Urinary bladder (tissue), 4 donors: Measurements from ENCODE around the gene CCP110. TPM values are rescaled to one million over a fixed set of nuclear protein-coding genes. Genes with fewer than 3 reads are reported as not detected.

ENCODE experiments used
- DNase-seq: peaks from one replicate; pipeline ENCODE4 v3.0.0-alpha.2; 2015; ENCODE audit errors: extremely low spot score
- H3K27ac ChIP-seq: one replicate; pipeline ENCODE4 v1.5.1; 2013; ENCODE audit warnings: low read depth, mild to moderate bottlenecking, moderate library complexity
- H3K36me3 ChIP-seq: one replicate; pipeline ENCODE4 v1.6.1; 2013; ENCODE audit warnings: mild to moderate bottlenecking, moderate library complexity; ENCODE audit not compliant: insufficient read depth
- H3K4me1 ChIP-seq: one replicate; pipeline ENCODE4 v1.6.1; 2013; ENCODE audit warnings: mild to moderate bottlenecking, moderate library complexity; ENCODE audit not compliant: insufficient read depth
- H3K4me3 ChIP-seq: one replicate; pipeline ENCODE4 v1.5.1; 2013; ENCODE audit warnings: low read depth, low read length
- WGBS: extraction: QIAGEN DNeasy Blood & Tissue Kit; methylation state at CpG from one replicate; pipeline ENCODE4 v1.1.7; 2013; 5-methylcytosine and 5-hydroxymethylcytosine counted together
- polyA plus RNA-seq: library from polyadenylated mRNA; stranded (reverse); fragments of 200-250 nt; gene quantifications from one replicate; pipeline ENCODE4 v1.2.3, GENCODE V29; 2013
- total RNA-seq: library from RNA; depleted of rRNA; stranded (reverse); fragments of >200 nt; gene quantifications from one replicate; pipeline ENCODE4 v1.2.3, GENCODE V29; 2014
- donor health status: healthy with polysubstance abuse.
- donor health status: healthy.

Gene CCP110
- total and polyA plus RNA-seq, 2 donors = 9.6 to 61.5 TPM

DNA sequence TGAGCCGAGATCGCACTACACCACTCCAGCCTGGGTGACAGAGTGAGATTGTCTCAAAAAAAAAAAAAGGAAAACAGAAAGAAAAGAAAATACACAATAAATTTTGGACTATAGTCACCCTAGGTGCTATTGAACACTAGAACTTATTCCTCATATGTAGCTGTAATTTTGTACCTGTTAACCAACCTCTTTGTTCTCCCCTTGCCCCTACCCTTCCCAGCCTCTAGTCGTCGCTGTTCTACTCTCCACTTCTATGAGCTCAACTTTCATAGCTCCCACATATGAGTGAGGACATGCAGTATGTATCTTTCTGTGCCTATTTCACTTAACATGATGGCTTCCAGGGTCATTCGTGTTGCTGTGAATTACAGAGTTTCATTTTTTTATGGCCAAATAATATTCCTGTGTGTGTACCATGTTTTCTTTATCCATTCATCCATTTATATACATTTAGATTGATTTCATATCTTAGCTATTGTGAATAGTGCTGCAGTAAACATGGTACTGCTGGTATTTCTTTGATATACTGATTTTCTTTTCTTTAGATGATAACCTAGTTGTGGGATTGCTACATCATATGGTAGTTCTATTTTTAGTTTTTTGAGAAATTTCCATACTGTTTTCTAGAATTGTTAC is 60.0 kb downstream of the CCP110 start:
- Histone ChIP-seq H3K27ac (no peak overlapping the region), H3K4me1 (no peaks in the 10 kb centered on the region), H3K4me3 (no peak overlapping the region), H3K36me3 (peaks cover 6% of the 10 kb centered on the region)
- WGBS = 57% methylated on average over 5 of the region's 5 CpGs
- no peak for DNase-seq

DNA sequence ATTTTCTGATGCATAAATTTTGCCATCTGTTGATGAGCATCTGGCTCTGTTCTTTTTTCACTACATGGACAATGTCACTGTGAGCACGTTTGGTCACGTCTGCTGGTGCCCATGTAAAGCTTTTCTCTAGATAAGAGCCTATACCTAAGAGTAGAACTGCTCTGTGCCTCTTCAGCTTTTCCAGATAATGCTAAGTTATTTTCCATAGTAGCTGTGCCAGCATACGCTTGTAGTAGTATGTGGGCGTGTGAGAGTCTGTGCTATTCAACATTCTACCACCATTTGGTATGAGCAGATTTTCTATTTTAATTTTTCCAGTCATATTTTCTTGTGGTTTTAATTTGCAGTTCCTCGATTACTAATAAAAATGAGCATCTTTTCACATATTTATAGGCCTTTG is 64.9 kb downstream of the CCP110 start:
- H3K36me3 ChIP-seq = no peaks in the 10 kb centered on the region
- H3K4me1 ChIP-seq = no peaks in the 10 kb centered on the region
- no peak for DNase-seq
- no peak overlapping the region for H3K27ac ChIP-seq
- 52% methylated on average over 5 of the region's 5 CpGs for WGBS
- H3K4me3 ChIP-seq = no peak overlapping the region

DNA sequence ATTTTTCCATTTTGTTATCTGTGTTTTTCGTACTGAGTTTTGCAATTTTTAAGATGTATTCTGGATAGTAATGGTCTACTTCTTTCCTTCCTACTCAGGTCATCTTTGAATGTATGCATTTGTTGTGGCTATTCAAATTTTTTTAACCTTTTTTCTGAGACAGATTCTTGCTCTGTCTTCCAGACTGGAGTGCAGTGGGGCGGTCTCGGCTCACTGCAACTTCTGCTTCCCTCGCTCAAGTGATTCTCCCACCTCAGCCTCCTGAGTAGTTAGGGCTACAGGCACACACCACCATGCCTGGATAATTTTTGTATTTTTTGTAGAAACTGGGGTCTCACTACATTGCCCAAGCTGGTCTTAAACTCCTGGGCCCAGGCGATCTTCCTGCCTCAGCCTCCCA is 65.4 kb downstream of the CCP110 start:
- DNase-seq = no peak
- no peak overlapping the region for H3K4me3 ChIP-seq
- H3K27ac ChIP-seq = peak overlapping the region; percentile 3
- H3K4me1 ChIP-seq = no peaks in the 10 kb centered on the region
- no peaks in the 10 kb centered on the region for H3K36me3 ChIP-seq
- WGBS = 82% methylated on average over 5 of the region's 5 CpGs

DNA sequence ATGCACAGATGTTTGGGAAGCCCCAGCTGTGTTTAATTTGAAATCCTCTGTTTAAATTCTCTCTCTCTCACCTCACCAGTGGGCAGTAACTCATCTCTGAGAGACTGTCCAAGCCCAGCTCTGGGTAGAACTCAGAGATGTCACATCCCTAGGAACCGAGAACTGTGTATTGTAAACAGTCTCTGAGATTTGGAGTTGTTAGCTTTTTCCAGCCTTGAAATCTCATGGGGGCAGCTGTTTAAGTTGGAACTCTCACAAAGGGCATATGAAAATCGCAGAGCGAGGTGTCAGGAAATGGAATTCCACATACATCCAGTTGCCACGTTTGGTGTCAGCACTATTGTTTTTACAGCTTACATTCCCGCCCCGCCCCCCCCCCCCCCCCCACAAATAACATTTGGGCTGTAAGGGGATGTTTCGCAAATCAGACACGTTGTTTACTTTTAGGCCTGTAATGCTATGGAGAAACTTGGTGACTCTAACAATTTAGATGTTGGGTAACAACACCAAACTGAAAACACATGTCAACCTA is 66.1 kb downstream of the CCP110 start:
- 20% methylated on average over 8 of the region's 8 CpGs for WGBS
- DNase-seq = peak; percentile 36
- no peak overlapping the region for H3K27ac ChIP-seq
- no peaks in the 10 kb centered on the region for H3K4me1 ChIP-seq
- H3K36me3 ChIP-seq = no peaks in the 10 kb centered on the region
- no peak overlapping the region for H3K4me3 ChIP-seq

DNA sequence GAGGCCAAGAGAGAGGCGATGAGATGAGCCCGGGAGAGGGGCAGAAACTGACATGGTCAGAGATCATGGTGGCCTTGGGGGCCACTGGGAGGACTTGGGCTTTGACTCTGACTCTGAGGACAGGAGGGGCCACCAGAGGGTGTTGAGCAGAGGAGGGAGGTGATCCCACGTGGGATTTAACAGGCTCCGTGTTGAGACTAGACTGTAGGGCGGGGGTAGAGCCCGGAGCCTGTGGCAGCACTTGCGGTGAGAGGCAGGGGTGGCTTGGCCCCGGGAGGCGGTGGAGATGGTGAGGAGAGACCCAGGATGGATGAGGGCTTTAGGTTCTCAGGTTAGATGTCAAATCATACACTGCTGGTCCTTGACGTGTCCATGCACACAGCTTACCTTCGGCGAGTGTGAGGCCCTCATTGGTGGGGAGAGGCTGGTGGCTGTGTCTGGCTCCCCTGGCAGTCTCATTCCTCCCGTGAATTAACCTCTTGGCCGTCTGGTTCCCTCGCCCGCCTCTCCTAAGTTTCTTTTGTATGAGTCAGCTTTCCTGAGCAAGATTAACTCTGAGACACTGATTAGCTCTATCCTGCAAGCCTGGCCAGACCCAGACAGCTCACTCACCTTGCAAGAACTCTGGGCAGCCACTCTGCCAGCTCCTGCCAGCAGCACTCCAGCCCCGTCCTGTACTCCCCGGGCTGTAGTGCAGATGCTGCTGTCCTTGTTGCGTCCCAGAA is 71.5 kb downstream of the CCP110 start:
- no peak overlapping the region for H3K4me3 ChIP-seq
- no peaks in the 10 kb centered on the region for H3K4me1 ChIP-seq
- H3K36me3 ChIP-seq = no peaks in the 10 kb centered on the region
- WGBS = 55% methylated on average over 19 of the region's 19 CpGs
- H3K27ac ChIP-seq = no peak overlapping the region
- no peak for DNase-seq

DNA sequence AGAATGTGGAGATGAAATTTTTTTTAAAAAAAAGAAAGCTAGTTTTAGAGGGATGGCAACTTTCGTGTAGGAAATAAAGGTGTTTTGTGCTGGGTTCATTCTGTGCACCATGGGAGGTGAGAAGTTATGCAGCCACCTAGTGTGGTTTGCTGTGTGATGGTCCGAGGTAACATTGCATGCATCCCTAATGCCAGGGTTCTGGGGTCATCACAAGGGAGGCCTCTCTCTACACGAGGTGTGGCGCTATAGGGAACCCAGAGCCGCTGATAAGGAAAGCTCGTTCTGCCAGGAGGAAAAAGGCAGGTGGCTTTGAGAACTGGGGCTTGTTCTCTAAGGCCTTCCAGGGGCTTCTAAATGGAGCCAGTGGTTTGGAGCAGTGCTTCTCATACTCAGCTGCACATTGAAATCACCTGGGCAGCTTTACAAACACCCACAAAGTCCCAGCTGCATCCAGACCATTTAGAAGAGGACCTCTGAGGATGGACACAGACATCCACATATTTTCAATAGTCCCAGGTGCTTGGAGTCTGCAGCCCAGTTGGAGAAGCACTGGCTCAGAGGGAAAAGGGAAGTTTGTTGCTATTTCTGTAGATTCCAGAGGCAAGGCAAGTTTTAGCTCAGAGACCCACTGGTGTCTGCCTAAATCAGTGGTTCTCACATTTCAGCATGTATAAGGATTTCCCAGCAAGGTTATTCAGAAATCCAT is 75.2 kb downstream of the CCP110 start:
- H3K36me3 ChIP-seq = no peaks in the 10 kb centered on the region
- WGBS = 72% methylated on average over 6 of the region's 6 CpGs
- DNase-seq = no peak
- no peak overlapping the region for H3K4me3 ChIP-seq
- H3K27ac ChIP-seq = no peak overlapping the region
- H3K4me1 ChIP-seq = no peaks in the 10 kb centered on the region

DNA sequence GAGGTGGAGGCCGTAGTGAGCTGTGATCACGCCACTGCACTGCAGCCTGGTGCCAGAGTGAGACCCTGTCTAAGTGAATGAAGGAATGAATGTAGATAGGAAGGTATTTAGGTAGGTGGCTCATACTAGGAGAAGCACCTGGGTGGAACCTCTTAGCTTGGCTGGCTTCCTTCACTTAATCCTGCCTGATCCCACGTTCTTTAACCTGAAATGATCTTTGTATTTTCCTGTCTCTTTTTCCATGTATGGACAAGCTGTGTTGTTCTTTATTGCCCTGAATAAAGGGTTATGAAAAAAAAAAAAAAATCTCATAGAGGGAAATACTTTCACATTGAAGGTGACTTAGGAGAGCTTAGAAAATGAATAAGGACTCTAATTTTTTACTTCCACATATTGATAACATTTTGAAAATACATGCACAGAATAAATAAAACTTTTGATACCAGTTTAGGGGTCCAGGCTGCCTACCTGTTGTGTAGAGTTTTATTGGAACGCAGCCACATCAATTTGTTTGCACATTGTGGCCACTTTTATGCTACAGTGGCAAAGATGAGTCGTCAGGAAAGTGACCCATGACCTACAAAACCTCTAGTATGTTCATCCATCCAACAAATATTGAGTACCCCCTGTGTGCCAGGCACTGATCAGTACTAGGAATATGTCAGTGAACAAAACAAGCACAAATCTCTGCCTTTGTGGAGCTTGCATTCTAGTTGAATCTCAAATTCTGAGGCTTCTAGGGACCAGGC is 76.4 kb downstream of the CCP110 start:
- Histone ChIP-seq H3K4me1 (no peaks in the 10 kb centered on the region), H3K27ac (no peak overlapping the region), H3K36me3 (no peaks in the 10 kb centered on the region), H3K4me3 (no peak overlapping the region)
- no peak for DNase-seq
- WGBS = 79% methylated on average over 5 of the region's 5 CpGs

DNA sequence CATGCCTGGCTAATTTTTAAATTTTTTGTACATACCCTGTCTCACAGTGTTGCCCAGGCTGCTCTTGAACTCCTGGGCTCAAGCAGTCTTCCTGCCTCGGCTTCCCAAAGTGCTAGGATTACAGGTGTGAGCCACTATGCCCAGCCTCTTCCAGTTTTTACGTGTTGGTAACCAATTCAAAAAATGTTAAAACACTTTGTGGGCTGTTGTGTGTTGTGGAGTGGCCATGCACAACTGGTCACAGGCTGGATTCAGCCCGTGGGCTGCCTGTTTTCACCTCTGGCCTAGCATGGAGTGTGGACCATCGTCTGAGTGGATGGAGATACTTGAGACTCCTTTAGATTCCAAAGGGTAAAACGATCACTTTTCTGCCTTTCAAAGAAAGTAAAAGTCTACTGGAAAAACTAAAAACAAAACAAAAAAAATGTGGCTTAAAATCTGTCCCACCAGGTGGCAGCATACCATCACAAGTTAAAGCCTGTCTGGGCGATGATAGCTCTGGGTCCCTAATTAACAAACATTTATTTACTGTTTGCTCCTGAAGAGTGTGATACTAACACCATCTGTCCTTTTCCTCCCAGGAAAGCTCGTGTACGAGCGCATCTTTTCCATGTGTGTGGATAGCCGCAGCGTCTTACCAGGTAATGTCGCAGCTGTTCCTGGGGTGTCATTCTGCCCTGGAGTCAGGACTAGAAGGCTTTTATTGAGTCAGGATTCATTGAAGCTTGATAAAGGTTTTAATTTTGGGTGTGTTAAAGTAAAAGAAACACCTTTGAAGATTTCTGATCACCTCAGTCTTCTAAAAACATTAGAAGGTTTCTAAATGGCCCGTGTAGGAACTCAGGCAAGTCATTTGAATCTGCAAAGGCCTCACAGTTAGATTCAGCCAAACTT is 77.6 kb downstream of the CCP110 start:
- no peak overlapping the region for H3K27ac ChIP-seq
- no peak for DNase-seq
- H3K36me3 ChIP-seq = no peaks in the 10 kb centered on the region
- 62% methylated on average over 13 of the region's 13 CpGs for WGBS
- H3K4me3 ChIP-seq = no peak overlapping the region
- no peaks in the 10 kb centered on the region for H3K4me1 ChIP-seq

Other genes with a start within 250 kb of the CCP110 start
- not detected for gene CLEC19A, start 238.2 kb upstream of the CCP110 start, total RNA-seq
- gene CLEC19A, start 238.2 kb upstream of the CCP110 start, polyA plus RNA-seq = not detected
- 0.32 TPM for gene TMC5, start 106.1 kb upstream of the CCP110 start, total RNA-seq
- 0.05 TPM for gene TMC5, start 106.1 kb upstream of the CCP110 start, polyA plus RNA-seq
- 54.8 TPM for gene GDE1, start 1.8 kb upstream of the CCP110 start, total RNA-seq
- gene GDE1, start 1.8 kb upstream of the CCP110 start, polyA plus RNA-seq = 73.9 TPM
- gene VPS35L, start 31.8 kb downstream of the CCP110 start, total RNA-seq = 46.3 TPM
- gene VPS35L, start 31.8 kb downstream of the CCP110 start, polyA plus RNA-seq = 33.8 TPM
- gene KNOP1, start 194.3 kb downstream of the CCP110 start, total RNA-seq = 9.0 TPM
- 11.0 TPM for gene KNOP1, start 194.3 kb downstream of the CCP110 start, polyA plus RNA-seq
- 16.0 TPM for gene IQCK, start 194.3 kb downstream of the CCP110 start, total RNA-seq
- 8.2 TPM for gene IQCK, start 194.3 kb downstream of the CCP110 start, polyA plus RNA-seq